ENCODE measurements around the gene CTSO.
"Not testable (repeated sequence)": the region's sequence is repeated elsewhere in the genome, so short reads cannot be mapped to it uniquely, and the experiment has no call there.

Gene CTSO

DNA sequence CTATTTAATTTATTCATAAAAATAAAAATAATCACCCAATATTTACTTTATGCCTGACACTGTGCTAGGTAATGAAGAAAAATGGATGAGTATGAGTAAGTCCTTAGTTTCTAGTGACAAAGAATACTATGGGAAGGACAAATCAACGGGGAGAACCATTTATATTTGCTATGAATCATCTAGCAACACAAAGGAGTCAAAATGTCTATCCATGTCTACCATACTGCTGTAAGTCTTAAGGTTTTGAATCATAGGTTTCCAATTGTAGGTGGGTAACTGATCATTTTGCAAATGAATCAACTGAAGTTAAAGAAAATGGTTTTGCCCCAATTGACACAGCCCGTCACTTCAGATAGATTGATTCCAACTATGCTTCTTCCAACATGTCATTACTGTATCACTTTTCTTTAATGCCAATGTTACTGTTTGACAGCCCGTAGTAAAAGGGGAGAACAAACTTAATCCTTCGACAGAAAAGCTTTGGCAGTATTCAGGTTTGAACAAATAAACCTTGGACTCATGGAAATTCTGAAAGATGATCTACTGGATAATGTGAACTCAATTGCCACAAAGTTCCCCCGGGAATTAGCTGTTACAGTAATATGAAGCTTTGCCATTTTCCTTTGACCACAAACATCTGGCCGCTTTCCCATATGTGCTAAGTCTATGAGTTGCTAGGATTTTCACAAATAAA lies 47.0 kb downstream of the CTSO start:
- DNase-seq (ENCODE audit: low read depth), result peak; percentile 68

DNA sequence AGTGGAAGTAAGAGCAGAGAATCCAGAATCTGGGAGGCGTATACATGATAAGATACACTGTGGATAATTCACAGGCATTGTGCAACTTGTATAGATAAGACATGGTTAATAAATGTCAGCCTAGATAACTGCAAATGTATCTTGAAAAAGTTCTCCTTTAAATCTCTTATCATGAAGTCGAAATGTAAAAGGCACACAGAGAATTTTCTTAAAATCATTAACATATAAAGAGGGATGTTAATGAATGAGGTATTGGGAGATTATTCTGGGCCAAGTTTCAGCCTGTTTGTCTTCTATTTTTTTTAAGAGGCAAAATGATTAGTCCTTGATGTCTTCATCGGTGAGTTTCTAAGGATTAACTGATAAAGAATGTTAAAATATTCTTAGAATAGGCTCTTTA lies 49.3 kb downstream of the CTSO start:
- no peak for DNase-seq (ENCODE audit: low read depth)

DNA sequence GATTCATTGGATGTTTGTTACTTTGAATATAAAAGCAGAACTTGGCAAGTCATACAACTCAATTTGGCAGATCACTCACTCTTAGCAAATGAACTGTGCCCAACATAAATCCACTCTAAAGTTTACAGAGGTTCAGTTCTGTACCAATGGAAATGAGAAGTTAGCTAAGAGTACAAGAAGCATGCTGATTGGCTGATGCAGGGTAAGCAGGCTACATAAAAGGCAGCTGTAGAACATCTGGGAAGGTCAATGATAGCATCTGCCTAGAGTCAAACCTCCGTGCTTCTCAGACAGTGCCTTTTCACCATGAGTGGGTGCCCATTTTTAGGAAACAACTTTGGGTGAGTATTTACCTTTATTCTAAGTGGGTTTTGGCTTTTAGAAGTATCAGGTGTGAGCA lies 50.2 kb downstream of the CTSO start, which contains the start of gene TDO2:
TSS of gene TDO2 (plus strand) at position 244 of the 400 bp plus-strand sequence. CDS start at position 307, 63 bp downstream.
- no peak for DNase-seq (ENCODE audit: low read depth)

DNA sequence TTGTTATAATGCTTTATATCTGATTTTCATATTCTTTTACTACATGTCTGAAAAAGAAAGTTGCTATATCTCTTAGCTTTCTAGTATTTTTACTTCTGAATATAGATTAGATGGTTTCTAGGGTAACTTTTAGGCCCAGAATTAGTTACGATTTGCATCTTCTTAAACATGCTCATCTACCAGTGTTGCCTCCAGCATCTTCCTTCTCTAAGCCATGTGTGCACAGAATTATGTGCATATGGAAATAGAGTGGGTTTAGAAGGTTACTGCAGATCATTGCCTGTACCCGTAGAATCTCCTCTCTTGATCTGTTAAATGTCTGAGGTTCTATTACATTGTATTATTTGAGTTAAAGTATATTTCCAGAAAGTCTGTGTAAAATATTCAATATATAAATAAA lies 52.7 kb downstream of the CTSO start:
- no peak for DNase-seq (ENCODE audit: low read depth)

DNA sequence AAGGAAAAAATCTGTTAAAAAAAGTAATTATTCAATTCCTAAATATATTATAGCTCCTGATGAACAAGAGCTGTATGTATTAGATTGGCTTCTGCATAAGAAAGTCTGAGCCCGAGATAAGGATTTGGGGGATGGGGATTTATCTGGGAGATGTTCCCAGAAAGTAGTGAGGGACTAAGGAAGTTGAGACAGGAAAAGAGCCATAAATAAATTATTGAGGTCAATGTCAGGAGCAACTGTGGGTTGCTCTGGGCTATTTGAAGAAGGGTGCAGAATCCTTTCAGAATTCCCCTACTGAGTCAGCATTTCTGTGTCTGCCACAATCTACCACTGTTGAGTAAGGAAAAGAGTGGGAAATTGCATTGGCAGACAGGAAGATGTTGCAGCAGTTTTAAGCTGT lies 53.3 kb downstream of the CTSO start:
- DNase-seq (ENCODE audit: low read depth), result no peak

DNA sequence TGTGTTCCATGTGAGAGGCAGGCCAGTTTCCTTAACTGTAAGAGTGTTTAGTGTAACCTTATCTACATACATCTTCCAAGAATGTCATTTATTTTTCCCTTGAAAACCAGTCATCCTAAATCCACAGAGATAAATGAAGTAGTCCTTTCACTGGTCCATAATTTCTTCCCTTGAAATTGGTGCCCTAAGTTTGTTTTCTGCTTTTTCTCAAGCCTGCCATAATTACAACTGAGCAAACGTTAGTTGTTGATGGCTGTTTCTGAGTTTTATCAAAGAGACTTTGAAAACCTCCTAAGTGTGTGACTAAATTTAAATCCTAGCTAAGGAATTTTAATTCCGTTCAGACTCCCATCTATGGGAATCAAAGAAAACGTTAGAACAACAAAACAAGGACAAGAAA lies 53.8 kb downstream of the CTSO start:
- DNase-seq (ENCODE audit: low read depth), result no peak

DNA sequence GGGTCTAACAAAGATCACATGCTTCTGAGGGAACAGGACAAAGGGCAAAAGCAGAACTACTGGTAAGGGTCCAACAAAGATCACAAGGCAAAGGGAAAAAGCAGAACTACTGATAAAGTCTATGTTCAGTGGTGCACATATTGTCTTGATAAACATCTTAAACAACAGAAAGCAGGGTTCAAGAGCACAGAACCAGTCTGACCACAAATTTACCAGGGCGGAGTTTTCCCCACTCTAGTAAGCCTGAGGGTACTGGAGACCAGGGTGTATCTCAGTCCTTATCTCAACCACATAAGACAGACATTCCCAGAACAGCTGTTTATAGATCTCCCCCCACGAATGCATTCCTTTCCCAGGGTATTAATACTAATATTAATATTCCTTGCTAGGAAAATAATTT lies 55.3 kb downstream of the CTSO start:
- not testable (repeated sequence) for DNase-seq (ENCODE audit: low read depth)

DNA sequence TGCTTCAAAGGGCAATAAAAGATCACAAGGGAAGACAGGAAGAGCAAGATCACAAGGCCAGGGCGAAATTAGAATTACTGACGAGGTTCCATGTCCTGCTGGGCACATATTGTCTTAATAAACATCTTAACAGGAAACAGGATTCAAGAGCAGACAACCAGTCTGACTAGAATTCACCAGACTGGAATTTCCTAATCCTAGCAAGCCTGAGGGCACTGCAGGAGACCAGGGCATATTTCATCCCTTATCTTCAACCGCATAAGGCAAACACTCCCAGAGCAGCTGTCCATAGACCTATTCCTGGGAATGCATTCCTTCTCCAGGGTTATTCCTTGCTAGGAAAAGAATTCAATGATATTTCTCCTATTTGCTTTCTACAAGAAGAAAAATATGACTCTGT lies 62.6 kb downstream of the CTSO start:
- DNase-seq (ENCODE audit: low read depth), result no peak

DNA sequence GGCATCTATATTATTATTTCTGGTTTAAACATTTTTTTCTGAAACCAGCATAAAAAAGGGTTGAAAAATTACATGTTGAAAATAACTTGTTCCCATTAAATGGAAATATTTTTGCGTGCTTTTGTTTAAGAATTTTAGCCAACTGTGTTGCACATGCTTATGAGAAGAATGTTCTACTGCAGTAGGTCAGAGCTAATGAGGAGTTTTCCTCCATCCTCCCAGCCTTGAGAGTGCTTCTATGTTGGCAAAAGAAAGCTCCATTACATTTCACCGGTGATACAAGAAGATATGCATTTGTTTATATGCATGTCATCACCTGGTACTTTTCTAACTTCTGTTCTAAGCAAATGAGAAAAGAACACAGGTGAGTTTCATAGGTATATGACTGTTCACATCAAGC lies 63.7 kb downstream of the CTSO start:
- no peak for DNase-seq (ENCODE audit: low read depth)

DNA sequence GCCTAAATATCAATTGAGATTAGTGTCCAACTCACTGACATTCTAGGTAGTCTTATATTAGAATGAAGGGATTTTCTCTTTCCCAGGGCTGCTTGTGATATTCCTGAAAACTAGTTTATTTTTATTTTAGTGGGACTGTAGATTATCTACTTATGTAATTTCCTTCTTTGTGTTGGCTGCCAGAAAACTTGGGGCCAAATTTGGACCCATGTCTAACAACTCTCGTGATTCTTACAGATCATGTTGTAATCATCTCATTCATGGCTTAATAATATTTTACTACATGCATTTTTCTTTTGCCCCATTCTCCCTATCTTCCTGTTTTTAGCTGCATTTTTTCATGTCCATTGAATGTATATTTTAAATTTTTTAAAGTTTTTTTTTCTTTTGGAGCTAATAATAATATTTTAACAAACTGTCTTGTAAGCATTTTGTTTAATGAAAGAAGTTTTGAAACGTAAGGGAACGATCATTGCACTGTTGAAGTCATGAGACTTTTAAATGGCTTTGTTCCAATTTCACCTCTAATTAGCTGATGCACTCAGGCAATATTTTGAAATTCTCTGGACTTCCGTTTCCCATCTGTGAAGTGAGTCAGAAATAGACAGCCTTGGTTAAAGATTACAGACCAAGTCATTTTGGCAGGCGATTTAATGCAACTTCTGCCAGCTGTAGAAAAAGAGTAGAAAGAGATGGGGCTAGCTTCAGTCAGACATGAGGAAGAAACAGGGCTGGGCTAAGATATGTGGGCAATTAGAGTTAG lies 64.5 kb downstream of the CTSO start:
- no peak for DNase-seq (ENCODE audit: low read depth)

DNA sequence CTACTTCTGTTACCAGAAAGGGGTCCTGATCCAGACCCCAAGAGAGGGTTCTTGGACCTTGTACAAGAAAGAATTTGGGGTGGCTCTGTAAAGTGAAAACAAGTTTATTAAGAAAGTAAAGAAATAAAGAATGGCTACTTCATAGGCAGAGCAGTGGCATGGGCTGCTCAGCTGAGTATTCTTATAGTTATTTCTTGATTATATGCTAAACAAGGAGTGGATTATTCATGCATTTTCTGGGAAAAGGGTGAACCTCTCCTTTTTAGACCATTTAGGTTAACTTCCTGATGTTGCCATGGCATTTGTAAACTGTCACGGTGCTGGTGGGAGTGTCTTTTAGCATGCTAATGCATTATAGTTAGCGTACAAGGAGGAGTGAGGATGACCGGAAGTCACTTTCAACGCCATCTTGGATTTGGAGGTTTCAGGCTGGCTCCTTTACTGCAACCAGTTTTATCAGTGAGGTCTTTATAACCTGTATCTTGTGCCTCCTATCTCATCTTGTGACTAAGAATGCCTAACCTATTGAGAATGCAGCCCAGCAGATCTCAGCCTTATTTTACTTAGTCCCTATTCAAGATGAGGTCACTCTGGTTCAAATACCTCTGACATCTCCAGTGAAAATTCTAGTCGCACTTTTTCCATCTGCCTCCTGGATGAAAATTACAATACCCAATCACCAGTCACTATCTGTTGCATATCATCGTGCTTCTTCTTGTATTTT lies 65.7 kb downstream of the CTSO start:
- DNase-seq (ENCODE audit: low read depth), result no peak

DNA sequence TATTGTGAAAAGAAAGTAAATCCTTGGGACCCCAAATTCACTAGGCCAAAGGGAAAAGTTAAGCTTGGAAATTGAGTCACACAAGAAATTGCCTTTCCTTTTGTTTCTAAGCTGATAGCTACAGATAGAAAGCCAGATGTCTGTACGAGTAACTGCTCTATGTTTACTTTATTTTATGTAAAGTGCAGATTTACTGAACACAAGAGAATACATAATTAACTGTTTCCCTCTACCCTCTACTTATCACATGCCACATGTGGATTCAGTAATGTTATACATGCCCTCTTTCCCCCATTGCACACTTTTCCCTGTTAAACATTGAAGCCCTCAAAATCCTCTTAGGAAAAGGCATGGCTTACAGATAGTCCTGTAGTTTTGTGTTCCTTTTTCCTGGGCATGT lies 66.6 kb downstream of the CTSO start:
- no peak for DNase-seq (ENCODE audit: low read depth)

DNA sequence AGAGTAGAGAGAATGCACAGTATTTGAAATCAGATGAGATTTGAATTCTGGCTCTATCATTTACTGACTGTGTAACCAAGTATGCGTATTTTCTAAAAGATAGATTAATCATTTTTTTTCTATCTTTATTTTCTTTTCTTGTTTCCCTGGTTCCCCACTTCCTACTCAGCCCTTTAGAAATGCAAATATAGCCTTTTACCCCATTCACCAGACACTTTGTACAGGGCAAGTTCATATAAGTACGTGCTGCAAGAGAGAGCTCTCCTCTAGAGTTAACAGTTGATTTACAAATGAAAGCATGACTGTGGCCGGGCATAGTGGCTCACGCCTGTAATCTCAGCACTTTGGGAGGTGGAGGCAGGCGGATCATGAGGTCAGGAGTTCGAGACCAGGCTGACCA lies 68.0 kb downstream of the CTSO start:
- no peak for DNase-seq (ENCODE audit: low read depth)

DNA sequence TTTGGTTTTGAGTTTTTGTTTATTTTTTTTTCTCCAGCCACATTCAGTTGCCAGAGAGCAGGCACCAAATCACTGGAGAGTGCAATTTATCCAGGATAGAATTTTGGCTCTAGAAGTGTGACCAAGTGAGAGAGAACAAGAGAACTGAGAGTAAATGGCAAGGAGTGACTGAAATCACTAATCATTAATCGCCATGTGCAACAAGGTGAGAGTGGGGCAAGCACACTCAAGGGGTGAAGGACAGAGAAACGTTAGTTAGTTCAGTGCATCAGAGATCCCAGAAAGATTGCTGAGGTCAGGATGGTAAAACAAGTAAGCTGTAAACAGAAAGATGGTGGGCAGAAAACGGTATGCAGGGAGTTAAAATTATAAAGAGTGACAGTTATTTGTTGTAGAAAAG lies 69.8 kb downstream of the CTSO start:
- no peak for DNase-seq (ENCODE audit: low read depth)

DNA sequence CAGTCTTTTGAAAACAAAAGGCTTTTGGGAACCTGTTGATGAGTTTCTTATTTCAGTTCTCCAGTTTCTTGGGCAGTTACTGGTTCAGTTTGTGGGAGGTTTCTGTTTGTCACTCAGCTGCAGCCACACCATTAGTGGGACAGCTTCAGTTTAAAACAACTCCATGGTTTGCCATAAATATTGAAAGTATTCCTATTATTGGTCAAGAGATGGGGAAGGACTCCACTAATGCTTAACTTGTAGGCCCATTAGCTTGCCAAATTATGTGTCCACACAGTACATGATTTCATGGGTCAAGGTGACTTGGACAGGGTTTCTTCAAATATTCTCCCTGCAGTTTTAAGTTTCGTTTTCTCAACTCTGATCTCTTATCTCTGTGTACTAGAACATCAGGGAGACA lies 72.1 kb downstream of the CTSO start:
- DNase-seq (ENCODE audit: low read depth), result no peak

DNA sequence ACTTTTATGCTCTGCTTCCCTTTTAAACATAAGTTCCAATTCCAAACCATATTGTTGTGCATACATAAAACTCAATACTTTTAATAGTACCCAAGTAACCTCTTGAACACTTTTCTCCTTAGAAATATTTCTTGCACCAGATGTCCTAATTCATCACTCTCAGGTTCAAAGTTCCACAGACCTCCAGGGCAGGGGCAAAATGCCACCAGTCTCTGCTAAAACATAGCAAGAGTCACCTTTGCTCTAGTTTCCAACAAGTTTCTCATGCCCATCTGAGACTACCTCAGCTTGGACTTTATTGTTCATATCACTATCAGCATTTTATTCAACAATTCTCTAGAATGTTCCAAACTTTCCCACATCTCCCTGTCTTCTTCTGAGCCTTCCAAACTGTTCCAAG lies 73.9 kb downstream of the CTSO start:
- no peak for DNase-seq (ENCODE audit: low read depth)

DNA sequence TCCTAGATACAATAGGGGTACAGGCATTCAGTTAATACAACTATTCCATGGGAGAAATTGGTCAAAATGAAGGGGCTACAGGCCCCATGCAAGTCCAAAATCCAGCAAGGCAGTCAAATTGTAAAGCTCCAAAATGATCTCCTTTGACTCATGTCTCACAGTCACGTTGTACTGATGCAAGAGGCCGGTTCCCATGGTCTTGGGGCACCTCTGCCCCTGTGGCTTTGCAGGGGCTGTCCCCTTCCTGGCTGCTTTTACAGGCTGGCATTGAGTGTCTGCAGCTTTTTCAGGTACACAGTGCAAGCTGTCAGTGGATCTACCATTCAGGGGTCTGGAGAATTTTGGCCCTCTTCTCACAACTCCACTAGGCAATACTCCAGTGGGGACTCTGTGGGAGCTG lies 75.1 kb downstream of the CTSO start:
- no peak for DNase-seq (ENCODE audit: low read depth)

DNA sequence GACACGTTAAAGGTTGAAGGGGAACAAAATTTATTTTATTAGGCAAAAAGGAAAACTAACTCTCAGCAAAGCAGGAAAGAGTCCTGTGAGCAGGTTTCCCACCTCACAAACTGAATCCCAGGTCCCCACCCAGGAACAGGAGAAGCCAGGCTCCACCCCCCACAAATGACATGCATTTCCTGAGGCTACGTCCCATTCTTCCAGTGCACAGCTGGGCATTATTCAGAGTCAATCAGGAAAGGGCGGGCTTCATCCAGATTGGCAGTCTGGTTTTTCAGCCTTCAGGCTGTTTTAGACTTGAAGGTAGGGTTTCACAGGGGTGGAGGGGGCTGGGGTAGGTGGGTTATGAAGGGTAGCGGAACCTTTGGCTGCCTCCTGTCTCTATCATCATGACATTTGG lies 75.7 kb downstream of the CTSO start:
- no peak for DNase-seq (ENCODE audit: low read depth)

DNA sequence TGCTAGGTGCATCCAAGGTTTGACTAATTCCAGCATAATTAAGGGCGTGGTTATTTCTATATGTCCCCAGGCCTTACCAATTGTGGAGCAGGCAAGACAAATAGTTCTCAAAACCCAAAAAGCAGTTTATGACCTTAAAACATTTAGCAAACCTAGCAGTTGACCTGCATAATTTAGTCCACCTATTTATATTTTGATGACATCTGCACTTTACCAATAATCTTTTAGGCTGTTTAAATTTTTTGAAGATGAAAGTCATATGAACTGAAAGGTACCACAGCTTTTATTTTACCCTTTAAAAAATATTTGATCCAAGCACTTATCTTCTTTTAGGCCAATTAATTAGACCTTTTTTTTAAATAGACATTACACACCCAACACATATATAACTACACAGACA lies 77.8 kb downstream of the CTSO start:
- DNase-seq (ENCODE audit: low read depth), result no peak

Measured in HS-27A (cell line).